Measurements from ENCODE around the gene LRBA. TPM values are rescaled to one million over a fixed set of nuclear protein-coding genes. Genes with fewer than 3 reads are reported as not detected.

Gene LRBA
- total RNA-seq, 1 experiment from 2014 or later = 77.4 TPM

DNA sequence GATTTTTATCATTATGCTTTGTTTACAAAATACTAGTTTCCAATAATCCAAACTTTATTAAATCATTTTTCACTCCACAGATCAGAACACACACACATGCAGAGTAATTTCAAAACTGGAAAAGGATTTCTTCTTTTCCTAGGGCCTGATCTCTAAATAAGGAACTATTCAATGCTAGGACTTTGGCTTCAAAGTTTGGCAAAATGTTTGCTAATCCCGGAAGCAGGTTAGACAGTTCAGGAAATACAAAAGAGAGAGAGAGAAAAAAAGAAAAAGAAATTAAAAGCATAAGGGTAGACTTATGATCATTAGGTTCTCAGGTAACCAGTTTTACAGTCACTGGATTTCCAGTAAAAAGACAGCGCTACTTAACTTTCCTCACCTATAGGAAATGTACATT is 725.9 kb downstream of the LRBA start:
- intact Hi-C loops (cut with micrococcal nuclease; ENCODE audit: unreplicated experiment) = no loop called here
- TF ChIP-seq, protein P1, sequence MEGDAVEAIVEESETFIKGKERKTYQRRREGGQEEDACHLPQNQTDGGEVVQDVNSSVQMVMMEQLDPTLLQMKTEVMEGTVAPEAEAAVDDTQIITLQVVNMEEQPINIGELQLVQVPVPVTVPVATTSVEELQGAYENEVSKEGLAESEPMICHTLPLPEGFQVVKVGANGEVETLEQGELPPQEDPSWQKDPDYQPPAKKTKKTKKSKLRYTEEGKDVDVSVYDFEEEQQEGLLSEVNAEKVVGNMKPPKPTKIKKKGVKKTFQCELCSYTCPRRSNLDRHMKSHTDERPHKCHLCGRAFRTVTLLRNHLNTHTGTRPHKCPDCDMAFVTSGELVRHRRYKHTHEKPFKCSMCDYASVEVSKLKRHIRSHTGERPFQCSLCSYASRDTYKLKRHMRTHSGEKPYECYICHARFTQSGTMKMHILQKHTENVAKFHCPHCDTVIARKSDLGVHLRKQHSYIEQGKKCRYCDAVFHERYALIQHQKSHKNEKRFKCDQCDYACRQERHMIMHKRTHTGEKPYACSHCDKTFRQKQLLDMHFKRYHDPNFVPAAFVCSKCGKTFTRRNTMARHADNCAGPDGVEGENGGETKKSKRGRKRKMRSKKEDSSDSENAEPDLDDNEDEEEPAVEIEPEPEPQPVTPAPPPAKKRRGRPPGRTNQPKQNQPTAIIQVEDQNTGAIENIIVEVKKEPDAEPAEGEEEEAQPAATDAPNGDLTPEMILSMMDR (conservative IDR thresholded peaks at IDR 0.05) = no peak
- no peak for TF ChIP-seq EZH2 (IDR thresholded peaks at IDR 0.05; ENCODE audit: low read depth)
- DNase-seq = no peak
- Histone ChIP-seq H3K9me2 (ENCODE audit: insufficient read depth) (no peaks in the 10 kb centered on the region), H3K79me2 (ENCODE audit: low read depth) (no peaks in the 10 kb centered on the region), H3K36me3 (ENCODE audit: low read depth) (no peaks in the 10 kb centered on the region), H4K20me1 (ENCODE audit: insufficient read depth) (no peaks in the 10 kb centered on the region), H3K4me1 (replicated peaks; ENCODE audit: insufficient read depth) (no peaks in the 10 kb centered on the region), H3F3A (ENCODE audit: insufficient read depth, low read depth) (no peaks in the 10 kb centered on the region), H3K4me2 (no peak overlapping the region), H3K9me3 (ENCODE audit: insufficient read depth, low read depth) (no peaks in the 10 kb centered on the region), H3K4me3 (no peak overlapping the region), H3K27me3 (ENCODE audit: insufficient read depth, low read depth) (no peaks in the 10 kb centered on the region), H2AFZ (no peak overlapping the region), H3K27ac (no peak overlapping the region)
- CTCF ChIA-PET = no interaction called here
- BruUV-seq (replicated peaks) = no TSS peak
- POLR2A ChIA-PET (ENCODE audit: unreplicated experiment) = no interaction called here

DNA sequence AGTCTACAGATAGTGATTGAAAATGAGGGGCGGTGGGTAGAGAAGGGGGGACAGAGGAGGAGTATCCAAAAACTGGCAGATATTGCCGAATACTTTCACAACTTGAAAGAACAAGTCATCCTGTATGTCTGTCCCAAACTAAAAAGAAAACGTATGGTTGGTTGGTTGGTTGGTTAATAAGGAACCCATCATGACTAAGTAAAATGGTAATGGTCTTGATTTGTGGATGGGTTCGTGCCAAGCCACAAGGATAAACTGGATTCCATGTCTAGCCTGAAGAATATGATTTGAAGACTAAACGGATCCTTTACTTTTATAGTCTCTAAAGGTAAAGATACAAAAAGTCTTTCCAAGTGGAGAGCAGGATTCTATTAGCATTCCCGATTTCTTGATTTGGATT is 728.4 kb downstream of the LRBA start:
- intact Hi-C loops (cut with micrococcal nuclease; ENCODE audit: unreplicated experiment) = no loop called here
- no peaks in the 10 kb centered on the region for H3K9me2 ChIP-seq (ENCODE audit: insufficient read depth)
- no peaks in the 10 kb centered on the region for H3F3A ChIP-seq (ENCODE audit: insufficient read depth, low read depth)
- POLR2A ChIA-PET (ENCODE audit: unreplicated experiment) = no interaction called here
- H3K4me2 ChIP-seq = no peak overlapping the region
- CTCF ChIA-PET = no interaction called here
- no peaks in the 10 kb centered on the region for H3K79me2 ChIP-seq (ENCODE audit: low read depth)
- H3K4me1 ChIP-seq (replicated peaks; ENCODE audit: insufficient read depth) = no peaks in the 10 kb centered on the region
- H3K36me3 ChIP-seq (ENCODE audit: low read depth) = no peaks in the 10 kb centered on the region
- H3K9me3 ChIP-seq (ENCODE audit: insufficient read depth, low read depth) = no peaks in the 10 kb centered on the region
- H3K27ac ChIP-seq = no peak overlapping the region
- DNase-seq = no peak
- no peak overlapping the region for H2AFZ ChIP-seq
- H3K27me3 ChIP-seq (ENCODE audit: insufficient read depth, low read depth) = no peaks in the 10 kb centered on the region
- TF ChIP-seq, protein P1 (conservative IDR thresholded peaks at IDR 0.05) = no peak
- no peak for TF ChIP-seq EZH2 (IDR thresholded peaks at IDR 0.05; ENCODE audit: low read depth)
- BruUV-seq (replicated peaks) = no TSS peak
- no peak overlapping the region for H3K4me3 ChIP-seq
- no peaks in the 10 kb centered on the region for H4K20me1 ChIP-seq (ENCODE audit: insufficient read depth)

DNA sequence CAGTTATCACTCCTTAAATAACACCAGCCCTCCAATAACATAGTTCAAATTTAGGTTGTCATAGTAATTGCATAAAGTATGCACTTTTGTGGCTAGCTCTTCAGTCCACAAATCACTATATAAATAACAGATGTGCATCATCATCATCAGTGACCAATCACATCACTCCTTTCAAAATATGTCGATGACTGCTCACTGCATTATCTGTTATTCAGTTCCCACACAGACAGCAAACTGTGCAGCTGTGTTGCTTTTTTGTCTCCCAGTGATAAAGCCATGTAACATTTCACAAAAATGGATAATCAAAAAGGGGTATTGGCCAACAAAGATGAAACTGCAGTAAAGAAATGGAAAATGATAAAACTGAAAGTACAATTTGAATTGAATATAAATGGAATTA is 731.4 kb downstream of the LRBA start:
- H3K27me3 ChIP-seq (ENCODE audit: insufficient read depth, low read depth) = no peaks in the 10 kb centered on the region
- no peak overlapping the region for H3K4me2 ChIP-seq
- no peaks in the 10 kb centered on the region for H3K9me3 ChIP-seq (ENCODE audit: insufficient read depth, low read depth)
- H3K36me3 ChIP-seq (ENCODE audit: low read depth) = no peaks in the 10 kb centered on the region
- H3K9me2 ChIP-seq (ENCODE audit: insufficient read depth) = no peaks in the 10 kb centered on the region
- intact Hi-C loops (cut with micrococcal nuclease; ENCODE audit: unreplicated experiment) = no loop called here
- H3K4me1 ChIP-seq (replicated peaks; ENCODE audit: insufficient read depth) = 0 out of 2 replicates have a peak, but pooled peaks cover 5% of the 10 kb centered on the region
- H3F3A ChIP-seq (ENCODE audit: insufficient read depth, low read depth) = no peaks in the 10 kb centered on the region
- H4K20me1 ChIP-seq (ENCODE audit: insufficient read depth) = no peaks in the 10 kb centered on the region
- DNase-seq = no peak
- POLR2A ChIA-PET (ENCODE audit: unreplicated experiment) = no interaction called here
- H3K27ac ChIP-seq = no peak overlapping the region
- H3K79me2 ChIP-seq (ENCODE audit: low read depth) = no peaks in the 10 kb centered on the region
- CTCF ChIA-PET = no interaction called here
- H2AFZ ChIP-seq = no peak overlapping the region
- no peak for TF ChIP-seq EZH2 (IDR thresholded peaks at IDR 0.05; ENCODE audit: low read depth)
- TF ChIP-seq, protein P1 (conservative IDR thresholded peaks at IDR 0.05) = no peak
- no TSS peak for BruUV-seq (replicated peaks)
- H3K4me3 ChIP-seq = no peak overlapping the region

All from PC-9 (cell line).